EH (cell line): Measurements from ENCODE around the gene MBL2.

ENCODE experiments used
- DNase-seq: peaks from one replicate; pipeline ENCODE4 v3.0.0-alpha.2; 2015; ENCODE audit warnings: low read depth

Gene MBL2

DNA sequence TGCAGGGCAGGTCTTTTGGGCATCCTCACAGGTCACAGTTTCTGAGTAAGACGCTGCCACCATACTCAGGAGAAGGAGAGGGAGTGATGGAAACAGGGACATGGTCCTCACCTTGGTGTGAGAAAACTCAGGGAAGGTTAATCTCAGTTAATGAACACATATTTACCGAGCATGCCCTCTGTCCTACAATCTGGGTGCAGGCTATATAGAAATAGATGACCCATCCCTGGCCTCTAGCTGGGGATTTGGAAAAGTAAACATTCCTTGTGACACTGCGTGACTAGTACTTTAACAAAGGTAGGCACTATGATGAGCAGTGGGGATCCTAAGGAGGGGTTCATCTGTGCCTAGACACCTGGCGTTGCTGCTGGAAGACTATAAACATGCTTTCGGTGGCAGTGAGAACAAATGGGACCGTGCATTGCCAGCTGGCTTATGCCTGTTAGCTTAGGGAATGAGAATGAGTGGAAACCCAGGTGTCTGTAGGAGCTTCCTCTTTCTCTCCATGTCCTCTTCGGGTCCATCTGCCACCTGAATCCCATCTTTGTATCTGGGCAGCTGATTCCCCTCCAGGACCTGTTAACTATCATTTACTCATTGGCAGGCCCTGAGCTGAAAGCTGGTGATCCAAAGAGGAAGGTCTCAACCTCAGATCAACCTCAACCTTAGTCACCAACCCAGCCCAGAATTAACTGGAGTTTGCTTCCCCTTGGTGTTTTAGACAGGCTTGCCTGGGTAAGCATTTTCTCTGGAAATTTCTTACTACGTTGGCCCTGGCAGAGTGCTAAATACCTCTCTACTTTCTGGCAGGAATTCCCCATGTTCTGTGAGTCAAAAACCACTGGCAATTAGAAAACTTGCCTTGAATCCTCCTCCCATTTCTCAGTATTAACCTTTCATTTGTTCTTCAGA, 794 bp downstream of the MBL2 start:
- DNase-seq, result no peak

DNA sequence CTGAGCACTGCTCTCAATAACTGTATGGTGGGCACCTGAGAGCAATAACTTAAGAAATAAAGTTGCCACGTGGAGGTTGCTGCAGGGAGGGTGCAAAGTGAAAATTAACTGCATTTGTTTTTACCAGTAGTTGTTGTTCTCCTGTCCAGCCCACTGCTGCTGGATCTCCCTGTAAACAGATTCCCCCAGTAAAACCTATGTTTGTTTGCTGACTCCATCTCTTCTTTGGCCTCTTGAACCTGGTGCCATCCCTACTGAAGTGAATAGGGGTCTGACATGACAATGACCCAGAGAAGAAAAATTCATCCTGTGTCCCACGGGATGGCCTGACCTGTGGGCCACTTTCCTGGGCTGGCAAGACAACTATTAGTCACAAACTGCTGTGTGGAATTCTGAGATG, 1.7 kb downstream of the MBL2 start:
- no peak for DNase-seq

DNA sequence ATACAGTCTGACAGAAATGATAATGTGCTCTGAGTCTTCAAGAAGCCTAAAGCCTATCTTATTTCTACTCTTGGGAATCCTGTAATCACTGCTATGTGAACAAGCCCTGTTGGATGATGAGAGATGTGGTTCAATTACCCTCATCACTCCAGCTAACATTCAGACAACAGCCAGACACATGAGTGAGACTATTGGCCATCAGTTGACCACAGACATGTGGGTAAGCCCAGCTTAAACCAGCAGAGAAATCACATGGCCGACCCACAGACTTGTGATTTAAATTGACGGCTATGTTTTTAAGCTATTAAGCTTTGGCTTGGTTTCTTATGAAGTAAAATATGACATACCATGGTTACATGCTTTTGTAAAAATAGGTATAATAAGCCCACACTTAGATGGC, 2.6 kb downstream of the MBL2 start:
- DNase-seq, result no peak

DNA sequence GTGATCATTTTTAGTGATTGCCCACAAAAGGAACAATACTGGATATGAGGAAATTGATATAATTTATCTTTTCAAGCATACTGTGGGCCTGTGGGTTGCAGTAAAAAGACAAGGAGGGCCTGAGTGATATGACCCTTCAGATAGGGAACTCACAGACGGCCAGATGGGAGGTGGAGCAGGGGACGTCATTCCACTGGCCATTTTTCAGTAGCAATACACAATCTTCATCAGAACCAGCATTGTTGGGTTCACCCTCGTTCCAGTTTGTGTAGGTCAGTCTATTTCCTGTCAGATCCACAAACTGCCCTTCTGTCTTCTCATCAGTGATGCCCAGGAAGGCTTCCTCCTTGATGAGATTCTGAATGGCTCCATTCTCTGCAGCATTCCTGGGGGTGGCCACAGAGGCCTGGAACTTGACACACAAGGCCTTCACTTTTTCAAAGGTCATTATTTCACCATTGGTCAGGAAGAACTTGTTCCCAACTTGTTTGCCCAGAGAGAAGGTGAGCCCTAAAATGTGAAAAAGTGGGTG, 4.5 kb downstream of the MBL2 start:
- DNase-seq, result no peak

DNA sequence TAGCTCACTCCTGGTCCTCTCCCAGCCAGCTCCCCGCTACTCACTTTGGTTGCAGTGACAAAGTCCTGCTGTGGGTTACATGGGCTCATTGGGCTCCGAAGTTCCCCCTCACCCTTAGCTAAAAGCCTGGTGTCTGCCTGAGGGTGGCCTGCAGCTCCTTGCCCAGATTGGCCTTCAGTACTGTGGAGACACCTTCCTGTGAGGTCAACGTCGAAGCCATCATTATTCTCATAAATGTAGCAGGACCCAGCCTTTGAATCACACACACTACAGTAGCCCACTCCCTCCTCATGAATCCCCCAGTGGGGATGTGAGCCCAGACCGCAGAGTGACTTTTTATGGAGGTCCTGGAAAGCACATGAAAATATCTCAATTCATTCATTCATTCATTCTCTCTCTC, 10.5 kb downstream of the MBL2 start:
- DNase-seq, result no peak

DNA sequence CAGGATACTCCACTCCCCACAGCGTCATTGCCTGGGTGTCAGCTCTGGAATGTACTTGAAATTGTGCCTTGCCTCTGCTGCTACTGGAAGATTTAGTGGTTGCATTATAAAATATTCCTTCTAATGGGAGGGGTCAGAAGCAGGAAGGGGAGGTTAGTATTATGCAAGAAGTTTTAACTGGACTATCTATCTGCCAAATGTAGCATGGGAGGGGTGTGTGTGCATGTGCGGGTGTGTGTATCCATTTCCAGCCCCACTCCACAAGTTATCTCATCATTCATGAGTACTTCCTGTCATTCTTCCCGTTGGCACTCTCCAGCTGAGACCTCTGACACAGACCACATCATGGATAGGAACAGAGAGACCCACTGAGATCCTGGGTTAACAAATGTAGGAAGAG, 13.4 kb downstream of the MBL2 start:
- DNase-seq, result no peak

DNA sequence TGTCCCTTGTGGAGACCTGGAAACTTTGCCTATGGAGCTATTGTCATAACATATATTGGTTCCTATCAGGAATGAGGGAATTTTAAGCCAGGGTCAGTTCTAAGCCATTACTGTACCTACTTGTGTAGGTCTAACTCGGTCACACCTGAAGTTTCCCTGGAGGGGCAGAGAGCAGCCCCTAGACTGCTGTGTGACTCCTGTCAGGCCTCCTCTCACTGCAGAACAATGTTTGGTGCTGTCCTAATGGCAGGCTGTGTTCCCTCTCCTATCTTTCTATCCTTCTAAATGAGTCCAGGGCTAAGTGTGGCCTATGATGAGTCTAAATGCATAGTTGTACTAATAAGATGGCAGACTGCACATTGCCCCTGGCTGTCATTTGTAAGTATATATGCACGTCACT, 14.2 kb downstream of the MBL2 start:
- DNase-seq, result no peak

DNA sequence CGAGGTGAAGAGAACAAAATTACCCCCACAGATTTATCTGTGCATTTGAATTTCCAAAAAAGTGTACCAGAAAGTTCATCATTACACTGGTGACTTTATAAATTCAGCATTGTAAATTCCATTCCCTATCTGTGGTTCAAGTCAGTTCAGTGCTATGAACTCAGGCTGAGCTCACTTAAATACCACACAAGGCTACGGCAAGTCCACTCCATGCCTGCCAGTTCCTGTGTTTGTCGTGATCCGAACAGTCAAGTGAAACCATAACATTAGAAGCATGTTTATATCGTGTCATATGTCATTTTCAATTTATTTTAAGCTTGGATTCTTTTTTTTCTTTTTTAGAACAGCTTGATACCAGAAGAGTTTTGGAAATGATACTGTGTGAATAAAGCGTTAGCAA, 14.8 kb downstream of the MBL2 start:
- DNase-seq, result peak; percentile 36

DNA sequence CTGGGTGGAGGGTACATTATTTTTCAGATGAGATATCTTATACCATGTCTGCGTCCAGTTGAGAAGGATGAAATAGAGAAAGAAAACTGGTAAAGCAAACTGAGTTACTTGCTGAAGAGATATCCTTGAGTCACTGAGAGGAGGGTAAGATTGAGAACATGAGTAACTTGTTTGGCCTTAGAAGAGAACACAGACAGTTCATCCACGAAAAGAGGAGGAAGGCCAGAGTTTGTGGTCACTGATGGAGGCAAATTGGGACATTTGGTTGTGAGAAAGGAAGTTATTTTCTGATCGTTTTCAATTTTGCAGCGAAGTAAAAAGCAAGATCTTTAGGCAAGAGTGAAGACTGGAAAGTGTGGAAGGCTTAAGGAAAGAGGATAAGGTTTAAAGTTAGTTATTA, 15.6 kb downstream of the MBL2 start:
- DNase-seq, result no peak

DNA sequence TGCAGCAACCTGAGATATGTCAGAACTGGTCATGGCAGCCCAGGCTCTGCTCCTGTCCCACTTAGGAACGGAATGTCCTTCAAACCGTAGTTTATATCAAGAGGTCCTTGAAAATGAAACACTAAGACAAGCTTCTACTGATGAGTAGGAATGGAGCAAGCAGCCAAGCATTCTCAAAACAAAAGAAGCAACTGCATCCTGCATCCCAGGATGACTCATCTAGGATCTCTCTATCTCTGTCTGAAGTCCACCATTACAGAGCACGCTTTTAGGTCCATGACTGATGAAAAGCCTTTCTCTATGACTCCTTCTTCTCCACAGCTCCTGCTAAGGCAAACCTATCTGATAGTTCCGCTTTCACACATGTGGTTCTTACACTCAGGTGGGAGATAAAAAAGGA, 16.3 kb downstream of the MBL2 start:
- DNase-seq, result no peak

DNA sequence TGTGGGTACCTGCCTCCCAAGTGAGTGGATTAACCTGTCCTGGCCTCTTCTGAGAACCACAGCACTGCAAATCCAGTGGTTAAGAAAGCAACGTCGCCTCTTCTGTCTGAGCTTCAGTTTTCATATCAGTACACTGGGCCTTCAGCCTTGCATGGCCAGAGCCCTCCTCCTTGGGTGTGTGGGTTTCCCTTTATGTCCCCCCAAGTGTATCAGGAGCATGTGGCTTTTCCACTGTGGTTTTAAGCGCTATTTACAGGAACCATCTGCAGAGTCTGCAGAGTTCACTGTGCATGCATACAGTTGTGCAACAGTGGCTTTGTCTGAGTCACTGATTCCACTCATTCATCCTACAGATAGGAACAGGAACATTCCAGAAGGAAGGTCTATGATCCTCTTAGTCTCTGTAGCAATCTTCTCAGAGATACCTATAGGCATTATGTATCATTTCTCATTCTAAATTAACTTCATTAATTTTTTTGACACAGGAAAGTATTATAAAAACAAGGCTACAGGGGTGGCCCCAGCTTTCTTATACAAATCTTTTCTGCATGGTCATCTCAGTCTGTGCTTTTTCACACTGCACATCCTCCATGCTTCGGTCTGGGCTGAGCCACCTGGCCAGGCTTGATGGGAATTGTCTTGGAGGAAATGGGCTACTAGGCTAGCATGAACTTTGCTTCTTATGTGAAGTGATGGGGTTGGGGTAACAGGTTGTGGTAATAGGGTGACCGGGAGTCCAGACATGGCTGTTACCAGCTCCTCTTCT, 17.1 kb downstream of the MBL2 start:
- DNase-seq, result peak; percentile 48

DNA sequence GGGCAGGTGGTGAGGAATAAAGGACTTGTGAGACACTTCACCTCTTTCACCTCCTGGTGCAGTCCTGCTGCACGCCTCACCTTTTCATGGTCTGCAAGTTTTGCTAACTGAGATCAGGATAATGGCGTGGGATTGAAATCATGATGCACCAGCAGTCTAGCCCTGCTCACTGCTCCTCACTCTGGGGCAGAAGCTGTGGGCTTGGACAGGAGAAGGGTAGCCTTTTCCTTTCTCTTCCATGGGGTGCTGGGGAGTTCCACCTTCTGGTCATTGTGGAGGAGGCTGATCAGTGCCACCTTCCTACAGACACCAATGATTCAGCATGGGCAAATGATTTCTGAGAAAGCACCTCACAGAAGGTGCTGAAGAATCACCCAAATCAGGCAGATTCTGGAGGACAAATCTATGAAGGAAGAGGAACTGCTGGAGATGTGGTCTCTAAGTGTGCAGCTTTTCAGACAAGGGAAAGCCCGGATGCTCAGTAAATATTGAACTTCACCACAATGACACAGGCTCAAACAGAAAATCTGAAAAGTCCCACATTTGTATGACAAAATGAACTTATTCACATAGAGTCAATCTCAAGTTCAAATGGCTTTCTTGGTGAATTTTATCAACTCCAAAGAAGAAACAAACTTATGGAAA, 19.7 kb downstream of the MBL2 start:
- DNase-seq, result no peak

DNA sequence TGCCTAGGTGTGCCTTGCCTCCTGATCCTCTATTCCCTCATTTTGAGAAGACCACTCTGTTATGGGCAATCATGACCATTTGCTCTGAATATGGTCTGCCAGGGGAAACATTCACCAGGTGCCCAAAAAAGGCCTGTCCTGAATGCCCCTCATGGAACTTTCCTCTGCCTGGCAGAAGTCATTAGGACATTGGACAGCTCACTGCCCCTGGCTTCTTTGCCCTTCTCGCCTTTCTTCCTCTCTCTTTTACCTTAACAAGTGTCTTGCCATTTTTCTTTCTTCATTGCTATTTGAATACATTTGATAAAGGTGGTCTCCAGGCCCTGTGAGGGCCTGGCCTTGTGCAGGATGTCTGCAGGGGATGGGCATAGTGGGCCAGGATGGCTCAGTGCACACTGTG, 20.3 kb downstream of the MBL2 start:
- no peak for DNase-seq

DNA sequence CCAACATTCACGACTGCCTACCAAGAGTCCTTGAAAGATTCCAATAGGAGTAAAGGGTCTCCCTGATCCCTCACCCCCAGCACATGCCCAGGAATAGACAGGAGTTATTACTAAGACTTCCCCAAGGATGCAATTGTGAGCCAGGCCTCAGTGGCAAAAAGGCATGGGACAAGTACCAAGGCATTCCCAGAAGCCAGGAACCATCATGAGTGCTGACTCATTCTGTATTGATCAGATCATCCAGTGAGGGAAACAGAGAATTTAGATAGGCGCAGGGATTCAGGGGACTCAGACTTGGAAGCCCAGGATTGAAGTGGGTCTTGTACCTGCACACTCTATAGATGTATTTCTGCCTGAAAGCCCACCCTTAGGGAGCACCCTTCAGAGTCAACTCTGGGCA, 21.2 kb downstream of the MBL2 start:
- DNase-seq, result no peak

DNA sequence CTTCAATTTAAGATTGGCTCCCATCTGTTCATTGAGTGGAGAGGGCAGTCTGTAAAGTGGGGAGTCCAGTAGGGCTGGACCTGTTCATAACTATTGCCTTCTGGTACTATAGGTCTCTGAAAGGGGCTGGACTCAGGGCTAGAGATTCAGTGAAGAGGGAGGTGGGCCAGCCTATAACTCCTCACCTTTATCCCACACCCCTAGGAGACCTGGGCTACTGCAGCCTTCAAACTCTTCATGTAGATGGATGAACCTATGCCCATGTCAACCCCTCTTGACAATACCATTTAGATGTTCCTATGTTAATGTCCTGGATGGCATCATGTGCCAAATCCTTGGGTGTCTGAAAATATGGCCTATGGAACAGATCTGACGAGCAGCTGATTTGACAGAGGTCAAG, 22.0 kb downstream of the MBL2 start:
- no peak for DNase-seq

DNA sequence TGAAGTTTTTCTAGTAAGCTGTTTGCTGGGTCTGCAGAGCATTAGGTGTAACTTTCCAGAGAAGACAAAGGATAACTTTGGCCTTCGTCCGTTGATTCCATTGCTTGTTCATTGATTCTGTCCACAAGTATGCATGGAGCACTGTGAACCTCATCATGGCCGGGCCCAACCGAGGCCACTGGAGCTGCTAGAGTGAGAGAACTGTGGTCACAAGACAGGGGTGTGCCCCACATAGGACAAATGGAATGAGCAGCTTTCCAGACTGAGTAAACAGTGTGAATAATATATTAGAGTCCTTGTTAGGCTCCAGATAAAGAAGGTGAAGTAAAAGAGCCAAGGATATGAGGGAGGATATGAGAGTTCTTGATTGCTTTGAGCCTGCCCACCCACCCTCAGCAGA, 24.9 kb downstream of the MBL2 start:
- DNase-seq, result no peak

DNA sequence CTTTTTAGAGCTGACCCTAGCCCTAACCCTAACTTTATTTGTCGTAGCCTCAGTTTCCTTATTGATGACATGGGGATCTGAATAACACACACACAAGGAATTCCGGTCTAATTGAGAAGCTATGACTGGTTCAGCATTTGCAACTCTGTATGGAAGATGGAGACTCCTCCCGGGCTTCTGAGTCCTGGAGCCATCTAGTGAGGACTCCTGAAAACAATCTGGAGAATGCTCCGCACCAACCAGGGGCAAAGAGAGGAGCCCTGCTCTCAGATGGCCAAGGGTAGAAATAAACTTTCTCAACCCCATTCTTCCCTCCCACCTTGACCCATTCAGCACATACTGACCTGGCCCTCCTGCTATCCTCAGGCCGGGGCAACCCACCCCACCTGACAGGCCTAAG, 26.4 kb downstream of the MBL2 start:
- DNase-seq, result no peak

DNA sequence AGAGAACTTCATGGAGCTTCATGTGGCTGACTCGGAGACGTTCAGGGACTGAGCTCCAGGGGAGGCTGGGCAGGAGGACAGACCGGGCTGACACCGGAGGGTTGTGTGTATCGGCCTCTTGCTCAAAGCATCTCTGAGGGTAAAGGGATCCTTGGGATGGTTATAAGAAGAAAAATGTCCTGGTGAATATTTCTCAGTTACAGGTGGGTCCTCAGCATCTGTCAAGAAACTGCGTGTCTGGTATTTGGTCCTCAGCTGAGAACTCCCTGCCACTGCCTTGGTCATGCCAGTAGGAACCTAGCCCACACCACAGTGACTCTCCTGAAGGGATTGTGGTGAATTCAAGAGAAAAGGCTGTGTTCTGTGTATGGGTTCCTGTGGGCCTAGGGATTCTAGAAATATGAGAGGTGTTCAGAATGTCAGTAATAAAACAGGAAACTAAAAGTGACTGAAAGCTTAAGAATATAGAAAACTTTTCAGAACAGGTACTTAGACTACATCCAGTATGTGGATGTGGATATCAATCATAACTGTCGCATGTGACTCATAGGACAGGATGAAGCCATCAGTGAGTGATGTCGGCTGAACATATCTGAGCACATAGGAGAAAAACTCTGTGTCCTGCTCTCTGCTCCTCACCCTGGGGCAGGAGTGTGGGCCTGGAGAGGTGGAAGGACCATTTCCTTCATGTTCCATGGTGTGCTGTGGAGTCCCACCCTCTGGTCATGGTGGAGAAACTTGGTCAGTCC, 28.4 kb downstream of the MBL2 start:
- no peak for DNase-seq

DNA sequence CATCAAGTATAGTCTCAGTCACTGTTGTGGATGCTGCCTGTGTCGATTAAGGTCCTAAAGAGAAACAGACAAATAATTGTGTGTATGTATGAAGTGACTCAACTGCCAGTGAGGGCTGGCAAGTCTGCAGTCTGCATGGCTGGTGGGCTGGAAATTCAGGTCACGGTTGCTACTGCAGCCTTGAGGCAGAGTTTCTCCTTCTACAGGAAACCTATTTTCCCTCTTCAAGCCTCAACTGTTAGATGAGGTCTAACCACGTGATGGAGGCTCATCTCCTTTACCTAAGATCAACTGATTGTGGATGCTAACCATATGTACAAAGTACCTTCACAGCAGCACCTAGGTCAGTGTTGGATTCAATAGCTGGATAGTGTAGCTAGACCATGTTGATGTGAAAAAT, 29.9 kb downstream of the MBL2 start:
- no peak for DNase-seq

DNA sequence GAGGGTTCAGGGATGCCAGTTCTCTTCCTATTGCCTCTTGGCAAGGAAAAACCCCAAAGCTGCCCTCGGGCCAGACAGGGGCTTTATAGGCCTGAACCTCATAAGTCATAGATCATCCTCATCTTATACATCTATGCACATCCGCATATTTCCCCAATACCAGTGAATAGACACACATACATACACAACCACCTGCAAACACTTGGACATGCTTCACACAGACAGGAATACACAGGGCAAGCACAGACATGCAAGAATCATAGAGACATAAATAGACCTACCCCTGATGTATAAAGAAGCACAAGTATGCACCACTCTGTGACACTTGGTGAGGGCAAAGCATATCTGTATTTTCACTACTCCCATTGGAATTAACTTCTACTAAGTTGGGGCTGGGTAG, 30.7 kb downstream of the MBL2 start:
- DNase-seq, result no peak

DNA sequence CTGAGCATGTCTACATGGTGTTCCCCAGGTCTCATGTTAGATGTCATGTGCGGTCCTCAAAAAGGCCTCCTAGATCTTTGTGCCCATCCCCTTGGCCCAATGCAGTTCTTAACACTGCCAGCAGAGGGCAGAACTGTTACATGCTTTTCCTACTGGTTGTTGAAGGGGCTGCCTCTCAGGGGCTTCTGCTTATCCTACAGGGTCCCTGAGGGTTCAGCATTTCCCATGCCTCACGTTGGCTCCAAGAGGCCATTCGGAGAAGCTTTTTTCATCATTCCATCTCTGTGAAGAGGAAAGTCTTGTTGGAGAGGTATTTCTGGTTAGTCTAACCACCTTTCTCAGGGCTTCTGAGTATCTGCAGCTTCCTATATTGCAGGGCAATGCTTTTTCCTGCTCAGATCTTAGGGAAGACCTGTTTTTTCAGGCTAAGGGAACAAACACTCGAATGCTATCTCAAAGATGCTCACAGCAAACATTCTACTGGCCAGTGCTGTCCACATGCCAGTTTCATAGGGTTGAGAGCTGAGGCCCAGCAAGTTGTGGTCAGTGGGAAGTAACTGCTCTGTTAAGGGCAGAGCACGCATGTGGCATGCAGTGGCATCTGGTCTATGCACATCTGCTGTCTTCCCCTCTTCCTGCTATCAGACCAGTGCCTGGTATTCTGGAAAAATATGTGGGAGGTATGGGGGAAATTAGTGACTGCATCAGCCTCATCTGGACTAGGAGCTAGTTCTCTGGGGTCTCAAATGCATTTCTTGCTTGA, 31.5 kb downstream of the MBL2 start:
- DNase-seq, result peak; percentile 45
